Epithelial cell of esophagus (primary cell): ENCODE results near the gene RAB38.

Experiments
- DNase-seq: peaks from one replicate; pipeline ENCODE4 v3.0.0; 2010; ENCODE audit warnings: low read depth
- H3K4me3 ChIP-seq: 2 replicates; pipeline ENCODE4 v1.5.1; 2011; ENCODE audit warnings: mild to moderate bottlenecking, low read length, control low read depth
- CTCF ChIP-seq: IDR thresholded peaks from 2 replicates; pipeline ENCODE4 v1.5.1; 2011; ENCODE audit warnings: low read depth, mild to moderate bottlenecking, low read length, control low read depth, inconsistent platforms; ENCODE audit not compliant: insufficient read depth; ENCODE audit errors: missing control alignments

The RAB38 gene

GRCh38 chr11:88101881-88102597, 73.2 kb downstream of the RAB38 start:
- no peak for TF ChIP-seq CTCF
- no peak for DNase-seq

GRCh38 chr11:88100151-88100550, 75.1 kb downstream of the RAB38 start:
- no peak for DNase-seq
- TF ChIP-seq CTCF, result no peak
- H3K4me3 ChIP-seq, result no peak overlapping the region

More at GRCh38 chr11:88101881-88102597, 73.2 kb downstream of the RAB38 start:
- no peak overlapping the region for H3K4me3 ChIP-seq

GRCh38 chr11:88098289-88098688, 77.0 kb downstream of the RAB38 start:
- DNase-seq, result no peak
- TF ChIP-seq CTCF, result no peak
- H3K4me3 ChIP-seq, result no peak overlapping the region

- no peak for DNase-seq
- TF ChIP-seq CTCF, result no peak
- H3K4me3 ChIP-seq, result no peak overlapping the region
These were observed 86.1 kb downstream of the RAB38 start for GRCh38 chr11:88089134-88089533.

- H3K4me3 ChIP-seq, result no peak overlapping the region
- no peak for DNase-seq
- no peak for TF ChIP-seq CTCF
These were observed 87.9 kb downstream of the RAB38 start for GRCh38 chr11:88087337-88087736.

GRCh38 chr11:88086297-88086696, 88.9 kb downstream of the RAB38 start:
- no peak overlapping the region for H3K4me3 ChIP-seq
- no peak for DNase-seq
- TF ChIP-seq CTCF, result no peak

- DNase-seq, result no peak
These were observed 104.8 kb downstream of the RAB38 start for GRCh38 chr11:88070437-88070836.

More at GRCh38 chr11:88070437-88070836, 104.8 kb downstream of the RAB38 start:
- no peak for TF ChIP-seq CTCF
- H3K4me3 ChIP-seq, result no peak overlapping the region
